Left lung (tissue), 10 donors: ENCODE measurements around the gene JARID2. TPM values are rescaled to one million over a fixed set of nuclear protein-coding genes. Genes with fewer than 3 reads are reported as not detected.

Experiments
- ATAC-seq: fragments of 200-7000 bp; cut with Tn5 transposase; one replicate; pipeline ENCODE4 v1.9.1; 2020; ENCODE audit warnings: moderate library complexity
- DNase-seq, 4 donors: peaks; one replicate each; pipeline ENCODE4 v3.0.0-alpha.2; 2013 to 2020
- H3K27ac ChIP-seq, 2 donors: fragments of 200-600 bp; sonication (generic) in 1 of 2; one replicate each; pipeline versions ENCODE4 v1.5.0 to v1.8.0; 2020 to 2021
- H3K27me3 ChIP-seq, 2 donors: fragments of 200-600 bp; sonication (generic) in 1 of 2; one replicate each; pipeline versions ENCODE4 v1.5.0 to v1.8.0; 2020 to 2021
- H3K36me3 ChIP-seq, 2 donors: fragments of 200-600 bp; sonication (generic) in 1 of 2; one replicate each; pipeline versions ENCODE4 v1.5.0 to v1.8.0; 2020 to 2021
- H3K4me1 ChIP-seq, 2 donors: fragments of 200-600 bp; one replicate each; pipeline ENCODE4 v1.8.0; 2021
- H3K4me3 ChIP-seq, 2 donors: fragments of 200-600 bp; sonication (generic) in 1 of 2; one replicate each; pipeline versions ENCODE4 v1.5.0 to v1.8.0; 2020 to 2021; ENCODE audit warnings: mild to moderate bottlenecking in 1 of 2
- H3K9me3 ChIP-seq, 2 donors: fragments of 200-600 bp; sonication (generic) in 1 of 2; one replicate each; pipeline versions ENCODE4 v1.5.0 to v1.8.0; 2020 to 2021
- intact Hi-C, 2 donors: fragments of 100-400 bp; cut with DNase I; formaldehyde crosslinking; loops; one replicate each; pipeline versions ENCODE4 v1.11.2 to v1.14.2; 2022
- polyA plus RNA-seq, 6 donors: library from polyadenylated mRNA; unstranded; fragments of 120-200 nt; gene quantifications; one replicate each; pipeline ENCODE4 v1.2.1, GENCODE V29; 2013; ENCODE audit not compliant: insufficient read length in 6 of 6
- total RNA-seq, 2 donors: library from RNA; stranded (reverse); fragmentation: NEBNext Ultra II Directional; extraction: Animal tissue kit (Norgen Biotek cat#: 25700); gene quantifications; one replicate each; pipeline ENCODE4 v1.2.1, GENCODE V29; 2021
- TF ChIP-seq, protein P1 (sequence below), 2 donors: fragments of 200-600 bp; sonication (generic) in 1 of 2; IDR thresholded peaks; one replicate each; pipeline versions ENCODE4 v1.5.0 to v1.8.0; 2021; ENCODE audit warnings: antibody characterized with exemption in 2 of 2
- donor health status: DM: no; HTN: yes; CAD: no.
- donor health status: DM: no; HTN: no; CAD: no.

JARID2 gene
- total and polyA plus RNA-seq, 8 donors: 10.2 to 19.4 (median 17.8) TPM

DNA sequence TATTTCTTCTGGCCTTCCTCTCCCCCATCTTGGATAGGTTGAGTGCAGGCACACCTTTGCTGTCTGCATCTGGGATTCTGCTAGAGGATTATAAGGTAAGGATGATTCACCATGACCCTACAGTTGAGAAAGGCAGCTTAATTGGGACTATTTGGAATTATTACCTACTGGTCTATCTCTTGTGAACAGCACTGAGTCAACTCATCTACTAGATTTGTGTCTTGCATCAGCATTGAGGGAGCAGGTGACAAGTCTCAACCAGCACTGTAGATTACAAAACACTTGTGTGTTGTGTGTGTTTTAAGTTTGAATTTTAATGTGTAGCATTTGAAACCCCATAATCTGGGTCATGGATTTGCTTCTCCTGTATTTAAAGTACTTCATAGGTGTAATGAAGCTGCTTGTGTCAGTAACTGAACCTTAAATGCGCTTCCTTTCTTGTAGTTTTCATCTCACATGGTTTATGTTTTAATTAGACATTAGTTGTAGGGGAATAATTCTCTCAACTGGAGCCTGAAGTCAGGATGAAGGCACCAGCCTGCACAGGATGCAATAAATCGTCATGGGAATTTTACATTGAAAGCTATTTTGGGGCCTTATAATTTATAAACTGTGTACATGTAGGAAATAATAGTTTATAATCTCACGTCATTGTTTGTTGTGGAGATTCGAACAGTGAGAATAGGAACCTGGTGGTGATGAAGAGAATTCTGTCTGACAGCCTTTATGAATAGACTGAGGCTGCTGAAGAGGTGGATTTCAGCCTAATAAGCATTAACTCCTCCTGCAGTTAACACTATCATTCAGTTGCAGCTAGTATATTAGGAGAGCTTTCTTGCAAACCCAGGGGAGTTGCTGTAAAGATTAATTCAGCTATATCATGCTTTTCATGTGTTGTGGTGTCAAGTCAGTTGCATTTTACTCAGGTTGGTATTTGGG is 125.1 kb downstream of the JARID2 start:
- ATAC-seq: no peak
- Histone ChIP-seq H3K27me3 (no peaks in the 10 kb centered on the region), H3K36me3 (peaks cover 0 to 6% of the 10 kb centered on the region in 2 donors), H3K4me1 (peaks cover 6 to 50% of the 10 kb centered on the region in 2 donors), H3K4me3 (no peak overlapping the region), H3K27ac (no peak overlapping the region), H3K9me3 (no peaks in the 10 kb centered on the region)
- intact Hi-C loops: no loop called here
- DNase-seq: peak in 1 of 4 donors; percentile 56
- TF ChIP-seq, protein P1, sequence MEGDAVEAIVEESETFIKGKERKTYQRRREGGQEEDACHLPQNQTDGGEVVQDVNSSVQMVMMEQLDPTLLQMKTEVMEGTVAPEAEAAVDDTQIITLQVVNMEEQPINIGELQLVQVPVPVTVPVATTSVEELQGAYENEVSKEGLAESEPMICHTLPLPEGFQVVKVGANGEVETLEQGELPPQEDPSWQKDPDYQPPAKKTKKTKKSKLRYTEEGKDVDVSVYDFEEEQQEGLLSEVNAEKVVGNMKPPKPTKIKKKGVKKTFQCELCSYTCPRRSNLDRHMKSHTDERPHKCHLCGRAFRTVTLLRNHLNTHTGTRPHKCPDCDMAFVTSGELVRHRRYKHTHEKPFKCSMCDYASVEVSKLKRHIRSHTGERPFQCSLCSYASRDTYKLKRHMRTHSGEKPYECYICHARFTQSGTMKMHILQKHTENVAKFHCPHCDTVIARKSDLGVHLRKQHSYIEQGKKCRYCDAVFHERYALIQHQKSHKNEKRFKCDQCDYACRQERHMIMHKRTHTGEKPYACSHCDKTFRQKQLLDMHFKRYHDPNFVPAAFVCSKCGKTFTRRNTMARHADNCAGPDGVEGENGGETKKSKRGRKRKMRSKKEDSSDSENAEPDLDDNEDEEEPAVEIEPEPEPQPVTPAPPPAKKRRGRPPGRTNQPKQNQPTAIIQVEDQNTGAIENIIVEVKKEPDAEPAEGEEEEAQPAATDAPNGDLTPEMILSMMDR (IDR thresholded peaks at IDR 0.05): no peak

DNA sequence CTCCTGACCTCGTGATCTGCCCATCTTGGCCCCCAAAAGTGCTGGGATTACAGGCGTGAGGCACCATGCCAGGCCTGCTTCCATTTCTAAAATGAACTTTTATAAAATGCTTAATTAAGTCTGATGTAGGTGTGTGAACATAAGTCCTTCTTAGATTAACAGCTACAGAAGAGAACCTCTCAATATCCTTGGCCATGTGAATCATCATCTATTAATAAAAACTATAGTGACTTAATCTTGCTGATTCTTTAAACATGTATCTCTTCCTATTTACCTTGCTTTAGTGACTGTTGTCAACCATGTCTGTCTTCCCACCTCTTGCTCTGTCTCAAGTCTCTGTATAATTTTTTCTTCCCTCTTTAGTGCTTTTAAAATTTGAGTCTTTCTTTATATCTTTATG is 127.1 kb downstream of the JARID2 start:
- intact Hi-C loops: no loop called here
- H3K4me3 ChIP-seq: no peak overlapping the region
- no peak overlapping the region for H3K27ac ChIP-seq
- H3K4me1 ChIP-seq: peaks cover 3 to 32% of the 10 kb centered on the region in 2 donors
- DNase-seq: no peak
- no peak for ATAC-seq
- H3K36me3 ChIP-seq: peaks cover 0 to 6% of the 10 kb centered on the region in 2 donors
- H3K27me3 ChIP-seq: no peaks in the 10 kb centered on the region
- no peaks in the 10 kb centered on the region for H3K9me3 ChIP-seq
- TF ChIP-seq, protein P1 (IDR thresholded peaks at IDR 0.05): no peak

DNA sequence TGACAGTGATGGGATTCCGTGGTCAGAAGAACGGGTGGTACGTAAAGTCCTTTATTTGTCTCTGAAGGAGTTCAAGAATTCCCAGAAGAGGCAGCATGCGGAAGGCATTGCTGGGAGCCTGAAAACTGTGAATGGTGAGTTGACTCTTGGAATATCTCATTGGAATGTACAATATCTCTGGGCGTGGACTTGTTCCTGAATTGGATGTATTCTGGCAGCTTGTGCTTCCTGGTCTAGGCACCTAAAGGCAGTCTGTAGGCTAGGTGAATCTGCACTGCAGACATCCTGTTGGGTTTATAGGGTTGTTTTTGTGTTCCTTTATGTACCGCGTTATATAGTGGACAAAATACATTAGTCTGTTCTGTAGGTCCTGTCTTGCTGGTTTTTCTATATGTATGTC is 128.2 kb downstream of the JARID2 start:
- intact Hi-C loops: no loop called here
- Histone ChIP-seq H3K9me3 (no peaks in the 10 kb centered on the region), H3K4me1 (peaks cover 0 to 21% of the 10 kb centered on the region in 2 donors), H3K4me3 (no peak overlapping the region), H3K27ac (no peak overlapping the region), H3K36me3 (peaks cover 0 to 6% of the 10 kb centered on the region in 2 donors), H3K27me3 (no peaks in the 10 kb centered on the region)
- DNase-seq (no peak), ATAC-seq (no peak)
- TF ChIP-seq, protein P1 (IDR thresholded peaks at IDR 0.05): no peak

DNA sequence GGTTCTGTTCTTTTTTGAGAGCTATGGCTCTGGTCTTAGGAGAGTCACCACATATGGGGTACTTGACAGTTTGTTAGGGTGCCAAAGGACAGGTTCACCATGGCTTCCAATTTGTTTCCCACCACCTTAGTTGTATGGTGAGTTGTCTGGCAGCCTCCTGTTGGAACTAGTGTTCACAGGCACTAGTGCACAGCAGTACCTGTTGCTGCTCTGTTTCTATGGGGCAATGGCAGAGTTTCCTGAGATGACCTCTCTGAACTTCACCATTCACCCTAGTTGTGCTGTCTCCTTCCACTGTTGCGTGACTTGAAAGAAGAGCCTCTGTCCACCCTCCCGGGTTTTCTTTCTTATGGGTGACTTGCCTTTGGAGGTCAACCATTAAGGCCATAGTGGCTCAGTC is 129.1 kb downstream of the JARID2 start:
- intact Hi-C loops: no loop called here
- TF ChIP-seq, protein P1 (IDR thresholded peaks at IDR 0.05): no peak
- Histone ChIP-seq H3K4me3 (no peak overlapping the region), H3K9me3 (no peaks in the 10 kb centered on the region), H3K36me3 (peaks cover 0 to 6% of the 10 kb centered on the region in 2 donors), H3K27me3 (no peaks in the 10 kb centered on the region), H3K27ac (no peak overlapping the region), H3K4me1 (peaks cover 0 to 17% of the 10 kb centered on the region in 2 donors)
- ATAC-seq: no peak
- DNase-seq: no peak

DNA sequence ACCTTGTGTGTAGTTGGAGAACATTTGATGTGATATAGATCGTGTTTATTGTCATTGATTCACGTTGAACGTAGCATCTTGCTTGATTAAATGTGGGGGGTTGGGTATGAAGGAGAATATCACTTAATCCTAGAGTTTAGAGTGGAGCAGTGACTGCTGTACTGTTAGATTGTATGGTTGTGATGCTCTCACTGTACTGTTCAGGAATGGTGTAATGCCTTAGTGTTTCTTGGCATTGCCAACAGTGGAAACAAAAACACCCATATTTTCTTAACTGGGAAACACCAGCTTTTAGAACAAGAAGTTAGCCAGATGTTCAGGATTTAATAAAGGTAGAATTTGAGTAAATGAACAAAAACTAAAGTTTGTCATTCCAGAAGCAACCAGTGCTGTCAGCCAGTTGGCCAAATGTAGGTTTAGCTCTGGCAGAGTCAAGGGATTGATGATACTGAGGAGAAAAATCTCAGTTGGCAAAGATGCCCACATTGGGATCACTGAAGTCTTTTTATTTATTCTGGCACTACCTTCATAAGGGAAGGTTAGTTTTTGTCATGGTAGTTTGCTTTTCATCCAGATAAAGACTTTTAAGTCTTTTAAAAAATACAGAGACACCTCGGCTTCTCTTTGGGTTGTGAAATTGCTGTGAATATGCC is 129.9 kb downstream of the JARID2 start:
- H3K4me3 ChIP-seq: no peak overlapping the region
- H3K27me3 ChIP-seq: no peaks in the 10 kb centered on the region
- TF ChIP-seq, protein P1 (IDR thresholded peaks at IDR 0.05): no peak
- H3K4me1 ChIP-seq: peaks cover 0 to 12% of the 10 kb centered on the region in 2 donors
- no peak overlapping the region for H3K27ac ChIP-seq
- intact Hi-C loops: no loop called here
- ATAC-seq (no peak), DNase-seq (no peak)
- no peaks in the 10 kb centered on the region for H3K9me3 ChIP-seq
- H3K36me3 ChIP-seq: peaks cover 0 to 6% of the 10 kb centered on the region in 2 donors
